Measurements from ENCODE around the gene SELENOW.

Gene SELENOW

GRCh38 chr19:47826800-47827199 is 48.3 kb downstream of the SELENOW start:
- DNase-seq = no peak

DNA sequence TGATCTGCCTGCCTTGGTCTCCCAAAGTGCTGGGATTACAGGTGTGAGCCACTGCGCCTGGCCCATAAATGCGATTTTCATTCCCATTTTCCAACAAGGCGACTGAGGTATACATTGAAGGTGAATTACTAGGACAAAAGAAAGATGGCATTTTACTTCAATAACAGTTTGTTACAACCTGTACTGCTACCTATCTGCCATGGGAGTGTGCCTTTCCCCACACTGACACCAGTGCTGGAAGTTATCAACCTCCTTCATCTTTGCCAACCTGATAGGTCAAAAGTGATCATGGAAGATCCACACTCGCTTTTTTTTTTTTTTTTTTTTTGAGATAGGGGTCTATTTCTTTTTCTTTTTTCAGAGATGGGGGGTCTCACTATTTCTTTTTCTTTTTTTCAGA is 54.2 kb downstream of the SELENOW start:
- DNase-seq = no peak
